HG03457 (cell line): ENCODE results near the gene HLCS.

ENCODE experiments used
- ATAC-seq: cut with Tn5 transposase; IDR thresholded peaks from one replicate; pipeline ENCODE4 v1.9.1; 2021; ENCODE audit warnings: moderate number of reproducible peaks; ENCODE audit not compliant: unreplicated experiment

Gene HLCS

DNA sequence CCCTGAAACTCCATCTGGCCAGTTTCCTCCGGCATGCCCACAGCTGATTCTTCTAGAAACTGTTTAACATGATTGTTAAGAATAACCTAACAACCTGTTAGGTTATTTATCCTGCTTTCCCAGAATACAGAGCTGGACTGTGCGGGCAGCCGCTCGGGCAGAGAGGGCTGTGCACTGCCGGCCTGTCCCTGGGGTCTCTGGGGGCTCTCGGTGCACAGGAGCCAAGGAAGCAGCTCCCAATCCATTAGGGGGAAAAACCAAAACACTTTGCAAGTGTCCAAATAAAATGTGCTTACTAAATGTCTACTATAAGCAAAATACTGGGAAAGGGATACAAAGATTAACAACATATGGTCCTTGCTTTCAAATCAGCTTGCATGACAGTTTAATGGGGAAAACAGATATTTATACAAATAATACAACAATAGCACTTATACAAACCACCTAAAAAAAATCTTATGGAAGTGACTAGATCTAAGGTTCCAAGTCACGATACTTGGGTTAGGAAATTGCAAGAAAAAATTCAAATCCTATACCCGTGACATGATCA, 50.7 kb downstream of the HLCS start:
- ATAC-seq, result no peak

GRCh38 chr21:36915014-36915695, 51.3 kb downstream of the HLCS start:
- ATAC-seq, result no peak

DNA sequence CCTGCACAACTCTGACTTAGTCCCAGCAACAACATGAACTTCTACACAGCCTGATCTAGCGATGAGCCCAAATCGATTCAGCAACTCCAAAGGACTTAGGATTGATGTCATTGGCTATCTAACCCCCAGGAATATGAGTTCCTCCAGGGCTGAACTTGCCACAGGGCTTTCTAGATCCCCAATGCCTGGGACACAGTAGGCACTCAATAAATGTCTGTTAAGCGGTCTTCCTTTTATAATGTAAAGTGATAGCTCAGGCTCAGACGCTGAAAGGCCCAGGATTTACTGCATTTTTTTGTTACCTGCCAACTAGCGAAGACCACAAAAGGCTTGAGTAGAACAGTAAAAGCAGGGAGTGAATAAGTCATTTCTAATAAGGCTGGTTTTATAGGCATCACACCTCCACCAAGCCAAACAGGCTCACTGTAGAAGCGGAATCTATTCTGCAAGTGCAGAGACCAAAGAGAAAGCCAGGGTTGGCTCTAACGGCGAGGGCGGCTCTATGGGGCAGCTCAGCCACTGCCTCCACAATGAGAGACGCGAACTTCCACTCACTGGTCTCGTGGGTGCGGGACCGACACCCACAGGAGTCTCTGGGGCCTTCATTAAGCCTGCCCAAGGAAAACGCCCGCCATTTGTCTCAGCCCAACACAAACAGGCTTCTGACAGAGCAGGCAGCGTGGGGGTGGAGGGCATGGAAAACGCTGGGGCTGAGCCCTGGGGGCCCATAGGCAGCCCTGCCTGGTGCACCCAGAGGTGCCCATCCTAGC, 52.0 kb downstream of the HLCS start:
- ATAC-seq, result no peak

DNA sequence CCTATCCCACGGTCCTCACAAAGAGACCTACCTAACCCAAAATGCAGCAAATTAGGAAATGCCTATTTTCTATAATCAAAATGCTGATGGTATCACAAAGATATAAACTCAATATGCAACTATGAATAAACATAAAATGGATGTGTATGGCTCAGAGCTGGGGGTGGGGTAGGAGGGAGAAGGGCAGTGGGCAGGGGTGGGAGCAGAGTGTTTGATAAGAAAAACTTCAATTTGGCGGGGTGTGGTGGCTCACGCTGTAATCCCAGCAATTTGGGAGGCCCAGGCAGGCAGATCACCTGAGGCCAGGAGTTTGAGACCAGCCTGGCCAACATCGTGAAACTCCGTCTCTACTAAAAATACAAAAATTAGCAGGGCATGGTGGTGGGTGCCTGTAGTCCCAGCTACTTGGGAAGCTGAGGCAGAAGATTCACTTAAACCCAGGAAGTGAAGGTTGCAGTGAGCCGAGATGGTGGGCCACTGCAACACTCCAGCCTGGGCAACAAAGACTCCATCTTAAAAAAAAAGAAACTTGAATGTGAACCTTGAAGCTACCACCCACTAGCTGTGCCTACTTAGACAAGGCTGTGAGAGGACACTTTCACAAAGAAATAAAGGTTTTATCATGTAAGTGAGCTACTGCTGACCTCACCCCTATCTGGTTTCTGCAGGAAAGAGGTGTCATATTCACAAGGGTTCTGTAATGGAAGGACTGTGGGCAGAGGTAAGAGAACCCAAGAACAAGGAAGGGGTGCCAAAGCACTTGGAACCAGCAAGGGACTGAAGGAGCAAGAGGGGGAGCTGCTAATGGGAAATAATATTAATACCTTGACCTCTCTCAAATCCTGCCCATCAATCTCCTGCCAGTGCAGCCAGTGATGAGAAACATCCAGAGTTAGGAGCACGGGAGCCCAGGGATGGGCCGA, 53.0 kb downstream of the HLCS start:
- ATAC-seq, result no peak

DNA sequence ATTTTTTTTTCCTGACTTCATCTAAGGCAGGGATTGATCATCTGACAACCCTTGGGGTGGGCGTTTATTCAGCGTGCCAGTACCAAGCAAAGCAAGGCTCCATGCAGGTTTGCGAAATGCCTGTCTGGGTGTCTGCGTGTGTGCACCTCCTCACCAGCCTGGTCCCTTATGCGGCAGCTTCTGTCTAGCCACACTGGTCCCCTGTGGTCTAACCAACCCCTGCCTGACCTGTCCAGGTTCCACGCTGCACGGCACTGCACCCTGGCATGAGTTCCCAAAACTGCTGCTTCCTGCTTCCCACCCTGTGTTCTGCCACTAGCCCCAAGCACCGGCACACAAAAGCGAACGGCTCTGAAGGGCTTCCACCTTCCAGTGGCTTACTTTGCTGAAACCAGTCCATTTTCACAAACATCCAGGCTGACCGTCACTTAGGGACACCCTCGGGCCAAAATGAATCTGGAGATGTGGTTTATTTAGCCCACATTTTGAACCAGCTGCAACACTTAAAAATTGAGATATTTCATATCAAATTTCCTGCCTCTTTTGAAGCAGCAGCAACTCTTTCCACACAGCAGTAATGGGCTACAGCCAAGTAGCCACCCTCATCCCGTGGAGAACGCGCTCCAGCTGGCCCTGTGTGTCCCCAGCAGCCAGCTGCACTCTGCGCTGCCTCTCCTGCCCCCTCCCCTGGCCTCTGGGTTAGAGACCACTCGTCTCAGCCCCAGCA, 55.7 kb downstream of the HLCS start:
- no peak for ATAC-seq

DNA sequence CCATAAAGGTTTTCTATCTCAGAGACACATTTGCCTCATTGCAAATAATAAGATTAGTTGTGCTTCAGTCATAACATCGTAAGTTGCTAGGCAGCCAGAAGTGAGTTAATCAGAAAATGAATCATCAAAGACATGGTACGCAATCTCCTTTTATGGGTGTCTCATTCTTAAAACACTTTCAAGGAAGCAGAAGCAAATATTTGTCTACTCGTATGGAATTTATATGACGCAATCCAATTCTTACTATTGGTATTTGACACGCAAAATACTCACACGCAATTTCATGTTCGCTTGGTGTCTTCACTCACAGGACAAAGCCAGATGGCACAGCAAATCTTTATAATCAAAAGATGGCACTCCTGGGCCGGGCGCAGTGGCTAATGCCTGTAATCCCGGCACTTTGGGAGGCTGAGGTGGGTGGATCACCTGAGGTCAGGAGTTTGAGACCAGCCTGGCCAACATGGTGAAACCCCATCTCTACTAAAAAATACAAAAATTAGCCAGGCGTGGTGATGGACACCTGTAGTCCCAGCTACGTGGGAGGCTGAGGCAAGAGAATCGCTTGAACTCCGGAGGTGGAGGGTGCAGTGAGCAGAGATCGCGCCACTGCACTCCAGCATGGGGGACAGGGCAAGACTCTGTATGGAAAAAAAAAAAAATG, 56.4 kb downstream of the HLCS start:
- no peak for ATAC-seq

GRCh38 chr21:36909423-36909822, 57.0 kb downstream of the HLCS start:
- ATAC-seq, result no peak

DNA sequence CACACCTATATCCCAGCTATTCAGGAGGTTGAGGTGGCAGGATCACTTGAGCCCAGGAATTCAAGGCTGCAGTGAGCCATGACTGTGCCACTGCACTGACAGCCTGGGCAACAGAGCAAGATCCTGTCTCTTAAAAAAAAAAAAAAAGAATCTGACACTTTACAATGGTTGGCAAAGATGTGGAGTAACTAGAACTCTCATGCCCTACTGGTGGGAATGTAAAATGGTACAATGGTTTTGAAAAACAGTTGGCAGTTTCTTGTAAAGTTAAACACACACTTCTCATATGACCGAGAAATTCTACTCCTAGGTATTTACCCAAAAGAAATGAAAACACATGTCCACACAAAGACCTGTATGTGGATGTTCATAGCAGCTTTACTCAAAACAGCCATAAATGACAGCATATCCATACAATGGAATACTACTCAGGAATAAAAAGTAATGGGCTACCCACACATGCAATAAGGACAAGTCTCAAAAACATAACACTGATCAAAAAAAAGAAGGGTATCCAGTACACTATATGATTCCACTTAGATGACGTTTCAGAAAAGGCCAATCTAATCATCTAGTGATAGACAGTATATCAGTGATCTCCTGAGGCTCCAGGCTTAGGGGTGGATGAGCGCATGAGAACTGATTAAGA, 58.1 kb downstream of the HLCS start:
- no peak for ATAC-seq

DNA sequence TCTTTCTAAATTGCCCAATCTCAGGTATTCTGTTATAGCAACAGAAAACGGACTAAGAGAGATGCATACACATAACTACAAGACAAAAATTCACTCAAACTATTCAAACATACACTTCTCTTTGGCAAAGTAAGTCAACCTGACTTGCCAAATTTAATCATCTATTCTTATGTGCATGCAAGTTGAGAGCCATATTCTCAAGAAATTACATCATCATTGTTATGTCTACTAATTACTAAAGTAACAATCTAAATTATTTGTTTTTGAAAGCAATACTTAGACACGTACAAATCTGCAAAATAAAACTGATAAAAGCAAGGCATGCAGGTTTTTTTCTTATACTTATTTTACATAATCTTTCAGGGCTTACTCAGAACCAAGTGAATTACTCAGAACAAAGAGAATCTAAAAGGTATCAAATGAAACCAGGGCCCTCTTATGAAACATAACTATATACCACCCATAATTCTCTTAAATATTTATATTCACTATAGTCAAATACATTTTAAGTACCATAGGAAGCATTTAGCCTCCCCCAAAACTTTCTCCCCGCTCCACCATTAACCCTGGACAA, 62.3 kb downstream of the HLCS start:
- ATAC-seq, result no peak

DNA sequence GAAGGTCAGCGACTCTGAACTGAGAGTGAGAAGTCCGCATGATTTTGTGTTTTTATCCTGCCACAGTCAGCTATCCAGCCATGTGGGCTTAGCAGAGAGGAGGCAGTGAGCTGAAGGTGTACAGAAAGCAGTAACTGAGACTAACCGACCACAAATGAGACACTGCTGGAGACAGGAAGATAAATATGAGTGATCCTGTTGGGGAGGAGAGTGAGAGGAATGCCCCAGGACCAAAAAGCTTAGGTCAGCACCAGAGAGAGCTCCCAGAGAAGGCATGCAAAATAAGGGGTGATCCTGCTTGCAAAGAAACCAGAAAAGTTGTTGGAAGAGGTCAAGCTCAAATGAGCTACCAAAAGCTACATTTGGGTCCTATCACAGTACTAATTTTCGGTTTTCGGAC, 63.7 kb downstream of the HLCS start:
- no peak for ATAC-seq

GRCh38 chr21:36902331-36902730, 64.1 kb downstream of the HLCS start:
- no peak for ATAC-seq

GRCh38 chr21:36901575-36901974, 64.9 kb downstream of the HLCS start:
- ATAC-seq, result no peak

- no peak for ATAC-seq
Observed at GRCh38 chr21:36893581-36893980, 72.9 kb downstream of the HLCS start.

DNA sequence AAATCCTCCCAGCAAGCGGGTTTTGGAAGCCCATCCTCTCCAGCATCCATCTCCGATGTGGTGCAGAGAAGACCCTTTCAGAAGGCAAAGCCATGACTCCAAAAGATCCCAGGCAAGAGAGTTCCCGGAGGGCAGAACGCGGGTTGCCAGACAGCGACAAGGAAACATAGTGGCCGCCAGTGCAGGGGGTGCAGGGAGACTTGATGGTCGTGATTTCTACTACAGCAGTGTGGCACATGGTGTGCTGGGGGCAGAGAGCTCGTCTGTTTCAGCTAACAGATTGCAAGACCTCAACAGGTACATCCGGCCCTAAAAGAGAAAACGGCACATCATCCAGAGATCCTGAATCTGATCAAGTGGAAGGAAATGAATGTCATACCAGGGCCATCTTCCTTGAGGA, 74.3 kb downstream of the HLCS start:
- ATAC-seq, result no peak

- no peak for ATAC-seq
Observed at GRCh38 chr21:36891692-36892091, 74.8 kb downstream of the HLCS start.

- no peak for ATAC-seq
Observed at GRCh38 chr21:36891121-36891520, 75.3 kb downstream of the HLCS start.

DNA sequence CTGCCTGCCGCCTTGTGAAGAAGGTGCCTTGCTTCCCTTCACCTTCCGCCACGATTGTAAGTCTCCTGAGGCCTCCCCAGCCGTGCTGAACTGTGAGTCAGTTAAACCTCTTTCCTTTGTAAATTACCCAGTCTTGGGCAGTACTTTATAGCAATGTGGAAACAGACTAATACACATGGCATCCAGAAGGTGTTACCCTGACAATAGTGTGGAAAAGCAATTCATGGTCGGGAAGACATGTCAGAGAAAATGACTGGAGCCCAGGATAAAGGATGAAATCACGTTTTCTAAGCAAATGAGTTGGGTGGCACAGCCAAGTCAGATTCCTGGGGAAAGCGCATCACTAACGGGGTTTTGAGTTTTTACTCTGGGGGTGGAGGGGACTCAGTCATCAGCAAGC, 76.4 kb downstream of the HLCS start:
- no peak for ATAC-seq

- ATAC-seq, result no peak
Observed at GRCh38 chr21:36889401-36889800, 77.1 kb downstream of the HLCS start.

- ATAC-seq, result no peak
Observed at GRCh38 chr21:36888466-36888865, 78.0 kb downstream of the HLCS start.
